AG09319 (cell line): ENCODE measurements around the gene UQCR10.

Source experiments
- DNase-seq: peaks from one replicate; pipeline ENCODE4 v3.0.0-alpha.2; 2010; ENCODE audit warnings: low read depth; ENCODE audit errors: extremely low read depth
- TF ChIP-seq, protein P1 (sequence below): IDR thresholded peaks from 2 replicates; pipeline ENCODE4 v1.5.1; 2011; ENCODE audit warnings: low read depth, mild to moderate bottlenecking, inconsistent platforms, low read length, moderate library complexity

Gene UQCR10

DNA sequence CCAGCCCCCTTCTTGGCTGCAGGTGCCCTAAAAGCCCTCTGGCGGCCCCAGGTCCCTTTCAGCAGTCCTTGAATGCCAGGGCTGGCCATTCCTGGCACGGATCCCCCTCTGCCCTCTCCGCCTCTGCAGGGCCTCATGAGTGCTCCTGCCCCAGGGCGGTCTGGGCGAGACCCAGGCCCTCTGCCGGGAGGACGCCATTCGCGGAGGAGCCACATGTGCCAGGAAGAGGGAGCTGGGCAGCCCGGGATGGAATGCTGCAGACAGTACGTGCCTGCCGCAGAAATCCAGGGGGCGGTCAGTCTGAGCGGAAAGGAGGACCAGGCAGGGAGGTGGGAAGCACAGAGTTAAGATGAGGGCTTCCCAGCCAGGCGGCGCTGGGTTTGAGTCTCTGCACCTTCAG, 44.6 kb upstream of the UQCR10 start:
- TF ChIP-seq, protein P1, sequence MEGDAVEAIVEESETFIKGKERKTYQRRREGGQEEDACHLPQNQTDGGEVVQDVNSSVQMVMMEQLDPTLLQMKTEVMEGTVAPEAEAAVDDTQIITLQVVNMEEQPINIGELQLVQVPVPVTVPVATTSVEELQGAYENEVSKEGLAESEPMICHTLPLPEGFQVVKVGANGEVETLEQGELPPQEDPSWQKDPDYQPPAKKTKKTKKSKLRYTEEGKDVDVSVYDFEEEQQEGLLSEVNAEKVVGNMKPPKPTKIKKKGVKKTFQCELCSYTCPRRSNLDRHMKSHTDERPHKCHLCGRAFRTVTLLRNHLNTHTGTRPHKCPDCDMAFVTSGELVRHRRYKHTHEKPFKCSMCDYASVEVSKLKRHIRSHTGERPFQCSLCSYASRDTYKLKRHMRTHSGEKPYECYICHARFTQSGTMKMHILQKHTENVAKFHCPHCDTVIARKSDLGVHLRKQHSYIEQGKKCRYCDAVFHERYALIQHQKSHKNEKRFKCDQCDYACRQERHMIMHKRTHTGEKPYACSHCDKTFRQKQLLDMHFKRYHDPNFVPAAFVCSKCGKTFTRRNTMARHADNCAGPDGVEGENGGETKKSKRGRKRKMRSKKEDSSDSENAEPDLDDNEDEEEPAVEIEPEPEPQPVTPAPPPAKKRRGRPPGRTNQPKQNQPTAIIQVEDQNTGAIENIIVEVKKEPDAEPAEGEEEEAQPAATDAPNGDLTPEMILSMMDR = no peak
- no peak for DNase-seq

DNA sequence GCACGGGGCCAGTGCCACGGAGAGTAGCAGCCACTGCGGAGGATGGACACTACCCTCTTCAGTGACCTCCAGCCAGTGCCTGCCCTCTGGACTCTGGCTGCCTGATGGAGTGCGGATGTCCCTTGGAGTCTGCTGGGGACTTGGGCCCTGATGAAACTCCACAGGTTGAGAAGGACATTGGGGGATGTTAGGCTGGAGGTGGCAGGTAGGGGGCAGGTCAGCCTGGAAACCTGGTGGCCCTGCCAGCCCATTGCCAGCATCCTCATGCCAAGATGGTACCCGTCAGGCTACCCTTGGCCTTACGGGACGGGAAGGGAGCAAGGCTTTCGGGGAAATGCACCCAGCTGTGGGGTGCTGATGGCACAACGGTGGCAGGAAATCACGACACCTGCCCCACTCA, 43.4 kb upstream of the UQCR10 start:
- TF ChIP-seq, protein P1 = no peak
- no peak for DNase-seq

DNA sequence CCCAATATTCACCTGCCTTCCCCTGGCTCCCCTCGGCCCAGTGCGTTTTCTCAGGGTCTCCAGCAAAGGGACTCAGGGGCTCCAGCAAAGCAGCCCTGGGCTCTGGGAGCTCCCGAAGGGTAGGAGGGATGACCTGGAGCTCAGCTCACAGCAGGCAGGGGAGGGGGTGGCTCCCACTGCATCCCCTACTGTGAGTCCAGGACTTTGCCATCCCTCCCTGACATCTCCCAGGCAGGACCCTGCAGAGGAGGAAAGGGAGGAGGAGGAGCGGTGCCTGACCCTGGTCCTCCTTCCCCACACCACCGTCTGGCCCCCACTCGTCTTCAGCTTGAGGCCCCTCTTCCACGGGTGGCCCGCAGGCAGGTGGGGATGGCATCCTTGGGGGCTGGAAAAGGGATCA, 42.3 kb upstream of the UQCR10 start:
- DNase-seq = no peak
- TF ChIP-seq, protein P1 = no peak

GRCh38 chr22:29726106-29726505, 41.1 kb upstream of the UQCR10 start:
- no peak for DNase-seq

GRCh38 chr22:29726512-29727130, 40.5 kb upstream of the UQCR10 start:
- DNase-seq = no peak
- TF ChIP-seq, protein P1 = no peak

More at GRCh38 chr22:29726106-29726505, 41.1 kb upstream of the UQCR10 start:
- TF ChIP-seq, protein P1 = no peak

DNA sequence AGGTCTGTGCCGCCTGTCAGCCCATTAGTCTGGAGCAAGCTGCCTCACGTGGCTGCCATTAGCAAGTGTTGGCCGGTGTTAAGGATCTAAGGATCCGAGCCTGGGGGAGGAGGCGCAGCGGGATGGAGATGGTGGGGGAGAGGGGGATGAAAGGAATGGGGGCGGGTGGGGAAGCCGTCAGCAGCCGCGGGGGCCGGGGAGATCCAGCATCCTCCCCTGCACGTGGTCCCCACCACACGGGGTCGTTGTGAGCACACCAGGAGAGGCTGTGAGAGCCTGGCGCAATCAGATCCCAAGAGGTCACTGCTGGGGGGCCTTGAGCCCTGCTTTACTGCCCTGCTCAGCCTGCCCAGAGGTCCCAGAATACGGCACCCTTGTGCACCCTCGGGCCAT, 40.0 kb upstream of the UQCR10 start:
- no peak for DNase-seq

GRCh38 chr22:29729161-29729560, 38.0 kb upstream of the UQCR10 start:
- TF ChIP-seq, protein P1 = no peak
- no peak for DNase-seq

More for the DNA sequence above, 40.0 kb upstream of the UQCR10 start:
- TF ChIP-seq, protein P1 = peak; percentile 44
